Adrenal gland (tissue), 12 donors: ENCODE measurements around the gene ZBTB3. TPM values are rescaled to one million over a fixed set of nuclear protein-coding genes. Genes with fewer than 3 reads are reported as not detected.

ENCODE experiments used
- DNase-seq, 7 donors: peaks; one replicate each; pipeline ENCODE4 v3.0.0-alpha.2; 2019 to 2020
- H3K27ac ChIP-seq, 5 donors: fragments of 200-600 bp; sonication (generic) in 4 of 5; 1 replicate in 3 of 5; 2 replicates in 2 of 5; pipeline versions ENCODE4 v1.5.1 to v1.8.0; 2016 to 2020; ENCODE audit warnings: mild to moderate bottlenecking in 1 of 5
- H3K27me3 ChIP-seq: fragments of 200-600 bp; 2 replicates; pipeline ENCODE4 v1.8.0; 2021
- H3K36me3 ChIP-seq, 2 donors: fragments of 200-600 bp; replicated peaks in 1 of 2; 1 replicate in 1 of 2; 2 replicates in 1 of 2; pipeline versions ENCODE4 v1.5.1 to v1.8.0; 2018 to 2022
- H3K4me1 ChIP-seq, 2 donors: fragments of 200-600 bp; replicated peaks in 1 of 2; 1 replicate in 1 of 2; 2 replicates in 1 of 2; pipeline versions ENCODE4 v1.5.1 to v1.8.0; 2018 to 2021
- H3K4me3 ChIP-seq, 4 donors: fragments of 200-600 bp; sonication (generic) in 3 of 4; one replicate each; pipeline ENCODE4 v1.5.1; 2016 to 2018
- H3K9me3 ChIP-seq, 3 donors: fragments of 200-600 bp; sonication (generic) in 1 of 3; replicated peaks in 1 of 3; 1 replicate in 2 of 3; 2 replicates in 1 of 3; pipeline versions ENCODE4 v1.5.1 to v1.8.0; 2016 to 2021
- POLR2A ChIP-seq, 2 donors: fragments of 450-650 bp; IDR thresholded peaks; one replicate each; pipeline ENCODE4 v1.6.1; 2017; ENCODE audit warnings: antibody characterized with exemption in 2 of 2, mild to moderate bottlenecking in 2 of 2, moderate library complexity in 1 of 2
- WGBS, 4 donors: extraction: QIAGEN DNeasy Blood & Tissue Kit in 2 of 4; methylation state at CpG; one replicate each; pipeline versions ENCODE4 v1.1.5 to v1.1.7; 2013 to 2017; 5-methylcytosine and 5-hydroxymethylcytosine counted together
- intact Hi-C, 2 donors: fragments of 100-400 bp; cut with DNase I; formaldehyde crosslinking; loops; one replicate each; pipeline versions ENCODE4 v1.14.1 to v1.15.0; 2022 to 2023
- polyA plus RNA-seq, 3 donors: library from polyadenylated mRNA; stranded (reverse); fragments of 200-250 nt in 2 of 3; fragments of 350-450 nt in 1 of 3; fragmentation: Illumina TruSeq in 1 of 3; extraction: RNeasy Lipid Tissue Mini Kit (QIAGEN cat#74804) in 1 of 3; gene quantifications; one replicate each; pipeline ENCODE4 v1.2.3, GENCODE V29; 2013 to 2014
- total RNA-seq, 9 donors: library from RNA; depleted of rRNA in 4 of 9; stranded (reverse); fragments of >200 nt in 4 of 9; fragments of 120-200 nt in 1 of 9; fragmentation: NEBNext Ultra II Directional in 1 of 9; extraction: Animal tissue kit (Norgen Biotek cat#: 25700) in 1 of 9; gene quantifications; one replicate each; pipeline versions ENCODE4 v1.1.0 to v1.2.4, GENCODE V29; 2013 to 2023
- TF ChIP-seq, protein P1 (sequence below), 6 experiments: fragments of 450-650 bp in 4 of 6; fragments of 200-600 bp in 2 of 6; sonication (generic) in 1 of 6; IDR thresholded peaks; 1 replicate in 5 of 6; 2 replicates in 1 of 6; pipeline versions ENCODE4 v1.5.1 to v1.8.0; 2016 to 2021; ENCODE audit warnings: antibody characterized with exemption in 6 of 6, mild to moderate bottlenecking in 2 of 6, moderate library complexity in 1 of 6
- donor health status: healthy with polysubstance abuse.
- donor health status: Bipolar disorder and iron deficiency.
- donor health status: DM: yes; HTN: yes; CAD: no.
- donor health status: DM: no; HTN: no; CAD: no.
- donor health status: DM: no; HTN: no; CAD: no.
- donor health status: DM: yes; HTN: yes; CAD: no.

ZBTB3 gene
- total and polyA plus RNA-seq, 12 donors, result 3.0 to 19.5 (median 10.3) TPM

- Histone ChIP-seq H3K36me3 (no peaks in the 10 kb centered on the region), H3K9me3 (no peaks in the 10 kb centered on the region), H3K27me3 (no peaks in the 10 kb centered on the region), H3K4me3 (no peak overlapping the region), H3K4me1 (peaks cover 12 to 21% of the 10 kb centered on the region in 2 donors), H3K27ac (no peak overlapping the region)
- intact Hi-C loops, result no loop called here
- no peak for DNase-seq
- WGBS, 4 donors, result 62 to 66% (median 65%) methylated on average over 9 of the region's 9 CpGs
- TF ChIP-seq, protein P1, sequence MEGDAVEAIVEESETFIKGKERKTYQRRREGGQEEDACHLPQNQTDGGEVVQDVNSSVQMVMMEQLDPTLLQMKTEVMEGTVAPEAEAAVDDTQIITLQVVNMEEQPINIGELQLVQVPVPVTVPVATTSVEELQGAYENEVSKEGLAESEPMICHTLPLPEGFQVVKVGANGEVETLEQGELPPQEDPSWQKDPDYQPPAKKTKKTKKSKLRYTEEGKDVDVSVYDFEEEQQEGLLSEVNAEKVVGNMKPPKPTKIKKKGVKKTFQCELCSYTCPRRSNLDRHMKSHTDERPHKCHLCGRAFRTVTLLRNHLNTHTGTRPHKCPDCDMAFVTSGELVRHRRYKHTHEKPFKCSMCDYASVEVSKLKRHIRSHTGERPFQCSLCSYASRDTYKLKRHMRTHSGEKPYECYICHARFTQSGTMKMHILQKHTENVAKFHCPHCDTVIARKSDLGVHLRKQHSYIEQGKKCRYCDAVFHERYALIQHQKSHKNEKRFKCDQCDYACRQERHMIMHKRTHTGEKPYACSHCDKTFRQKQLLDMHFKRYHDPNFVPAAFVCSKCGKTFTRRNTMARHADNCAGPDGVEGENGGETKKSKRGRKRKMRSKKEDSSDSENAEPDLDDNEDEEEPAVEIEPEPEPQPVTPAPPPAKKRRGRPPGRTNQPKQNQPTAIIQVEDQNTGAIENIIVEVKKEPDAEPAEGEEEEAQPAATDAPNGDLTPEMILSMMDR (IDR thresholded peaks at IDR 0.05), result no peak
- TF ChIP-seq POLR2A (IDR thresholded peaks at IDR 0.05), result no peak
These were observed 4.2 kb upstream of the ZBTB3 start for GRCh38 chr11:62757846-62758788.

GRCh38 chr11:62755086-62755615 lies 1.2 kb upstream of the ZBTB3 start:
- Histone ChIP-seq H3K27ac (no peak overlapping the region), H3K4me3 (no peak overlapping the region), H3K9me3 (no peaks in the 10 kb centered on the region), H3K27me3 (no peaks in the 10 kb centered on the region), H3K4me1 (peaks cover 5 to 16% of the 10 kb centered on the region in 2 donors), H3K36me3 (peaks cover 0 to 9% of the 10 kb centered on the region in 2 donors)
- WGBS, 4 donors, result 76 to 83% (median 80%) methylated on average over 10 of the region's 10 CpGs
- no peak for TF ChIP-seq POLR2A (IDR thresholded peaks at IDR 0.05)
- TF ChIP-seq, protein P1 (IDR thresholded peaks at IDR 0.05), result no peak
- DNase-seq, result no peak
- intact Hi-C loops, result no loop called here

- 81 to 93% (median 83%) methylated on average over 10 to 15 of the region's 15 CpGs for WGBS, 4 donors
- no peaks in the 10 kb centered on the region for H3K9me3 ChIP-seq
- intact Hi-C loops, result no loop called here
- peak in 1 of 7 donors; percentile 35 for DNase-seq
- peaks cover 5 to 16% of the 10 kb centered on the region in 2 donors for H3K4me1 ChIP-seq
- no peaks in the 10 kb centered on the region for H3K27me3 ChIP-seq
- peak overlapping the region in 2 of 4 donors; percentile 80 to 83 for H3K4me3 ChIP-seq
- peak overlapping the region in 3 of 5 donors; percentile 90 to 97 (median 91) for H3K27ac ChIP-seq
- TF ChIP-seq, protein P1 (IDR thresholded peaks at IDR 0.05), result no peak
- no peak for TF ChIP-seq POLR2A (IDR thresholded peaks at IDR 0.05)
- H3K36me3 ChIP-seq, result peaks cover 0 to 13% of the 10 kb centered on the region in 2 donors
These were observed 795 bp downstream of the ZBTB3 start for GRCh38 chr11:62752994-62753735.
